Peyer's patch (tissue), 4 donors: Measurements from ENCODE around the gene AANAT.

ENCODE experiments used
- POLR2A ChIP-seq, 2 donors: fragments of 450-650 bp; IDR thresholded peaks; one replicate each; pipeline ENCODE4 v1.5.1; 2017; ENCODE audit warnings: antibody characterized with exemption in 2 of 2, mild to moderate bottlenecking in 2 of 2, moderate library complexity in 2 of 2
- TF ChIP-seq, protein P1 (sequence below), 6 experiments: fragments of 450-650 bp in 4 of 6; fragments of 200-600 bp in 2 of 6; sonication (generic) in 1 of 6; IDR thresholded peaks; one replicate each; pipeline ENCODE4 v1.5.1; 2017 to 2019; ENCODE audit warnings: antibody characterized with exemption in 6 of 6, mild to moderate bottlenecking in 3 of 6, moderate library complexity in 1 of 6

DNA sequence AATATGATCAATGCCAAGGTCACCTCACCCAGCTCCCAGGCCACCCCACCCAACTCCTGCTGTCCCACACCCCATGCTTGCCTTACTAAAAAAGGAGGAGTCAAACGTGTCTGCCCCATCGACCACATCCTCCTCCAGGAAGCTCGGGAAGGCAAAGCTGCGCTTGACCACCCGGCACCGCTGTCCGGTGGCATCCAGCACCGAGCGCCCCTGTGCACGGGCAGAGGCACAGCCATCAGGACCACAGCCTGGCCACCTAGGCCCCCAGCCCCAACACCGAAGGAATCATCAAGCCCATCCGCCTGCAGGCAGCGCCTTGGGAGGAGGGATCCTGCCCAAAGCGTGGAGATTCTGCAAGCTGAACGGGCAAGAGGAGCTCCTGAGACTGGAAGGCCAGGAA, 10.2 kb downstream of the AANAT start:
- no peak for TF ChIP-seq POLR2A (IDR thresholded peaks at IDR 0.05)
- TF ChIP-seq, protein P1, sequence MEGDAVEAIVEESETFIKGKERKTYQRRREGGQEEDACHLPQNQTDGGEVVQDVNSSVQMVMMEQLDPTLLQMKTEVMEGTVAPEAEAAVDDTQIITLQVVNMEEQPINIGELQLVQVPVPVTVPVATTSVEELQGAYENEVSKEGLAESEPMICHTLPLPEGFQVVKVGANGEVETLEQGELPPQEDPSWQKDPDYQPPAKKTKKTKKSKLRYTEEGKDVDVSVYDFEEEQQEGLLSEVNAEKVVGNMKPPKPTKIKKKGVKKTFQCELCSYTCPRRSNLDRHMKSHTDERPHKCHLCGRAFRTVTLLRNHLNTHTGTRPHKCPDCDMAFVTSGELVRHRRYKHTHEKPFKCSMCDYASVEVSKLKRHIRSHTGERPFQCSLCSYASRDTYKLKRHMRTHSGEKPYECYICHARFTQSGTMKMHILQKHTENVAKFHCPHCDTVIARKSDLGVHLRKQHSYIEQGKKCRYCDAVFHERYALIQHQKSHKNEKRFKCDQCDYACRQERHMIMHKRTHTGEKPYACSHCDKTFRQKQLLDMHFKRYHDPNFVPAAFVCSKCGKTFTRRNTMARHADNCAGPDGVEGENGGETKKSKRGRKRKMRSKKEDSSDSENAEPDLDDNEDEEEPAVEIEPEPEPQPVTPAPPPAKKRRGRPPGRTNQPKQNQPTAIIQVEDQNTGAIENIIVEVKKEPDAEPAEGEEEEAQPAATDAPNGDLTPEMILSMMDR (IDR thresholded peaks at IDR 0.05), result no peak
